IMR-90 (cell line): ENCODE measurements around the gene ENAH. TPM values are rescaled to one million over a fixed set of nuclear protein-coding genes. Genes with fewer than 3 reads are reported as not detected.

Source experiments
- ATAC-seq: fragments of 200-7000 bp; cut with Tn5 transposase; 2 replicates; pipeline ENCODE4 v1.9.1; 2020; ENCODE audit warnings: low read depth, mild to moderate bottlenecking, moderate library complexity
- BruUV-seq: library from RNA; stranded (reverse); fragments of 400-500 nt; replicated peaks from 2 replicates; lab custom pipeline; 2021; lab: Mats Ljungman, UMichigan
- CTCF ChIA-PET: fragments of 300-600 bp; formaldehyde crosslinking; extraction: SDS; loops from one replicate; lab custom pipeline; 2021; ENCODE audit warnings: antibody characterized with exemption; lab: Yijun Ruan, JAX
- POLR2A ChIA-PET: fragments of 300-600 bp; sonication (Branson Sonifier 250); formaldehyde crosslinking; loops from one replicate; lab custom pipeline; 2022; ENCODE audit warnings: antibody characterized with exemption; ENCODE audit not compliant: unreplicated experiment; lab: Charles Lee
- DNase-seq: peaks from one replicate; pipeline ENCODE4 v3.0.0; 2013
- H2AFZ ChIP-seq: replicated peaks from 2 replicates; pipeline ENCODE3; 2013; ENCODE audit warnings: low read length, mild to moderate bottlenecking; ENCODE audit not compliant: poor library complexity
- H2AK5ac ChIP-seq: 2 replicates; pipeline ENCODE4 v1.6.1; 2013; ENCODE audit warnings: low read depth, low read length, inconsistent platforms
- H2AK9ac ChIP-seq: replicated peaks from 2 replicates; pipeline ENCODE3; 2013; ENCODE audit warnings: mild to moderate bottlenecking, low read depth, low read length, moderate library complexity; ENCODE audit not compliant: poor library complexity
- H2BK120ac ChIP-seq: 2 replicates; pipeline ENCODE4 v1.6.1; 2013; ENCODE audit warnings: low read depth, low read length, inconsistent platforms
- H2BK15ac ChIP-seq: 3 replicates; pipeline ENCODE4 v1.6.1; 2013; ENCODE audit warnings: low read depth, low read length, inconsistent platforms
- H2BK20ac ChIP-seq: 2 replicates; pipeline ENCODE4 v1.6.1; 2013; ENCODE audit warnings: low read depth, mild to moderate bottlenecking, inconsistent platforms, low read length, moderate library complexity
- H2BK5ac ChIP-seq: 2 replicates; pipeline ENCODE4 v1.6.1; 2013; ENCODE audit warnings: mild to moderate bottlenecking, low read depth, low read length, inconsistent platforms; ENCODE audit not compliant: poor library complexity, severe bottlenecking
- H3K14ac ChIP-seq: replicated peaks from 2 replicates; pipeline ENCODE4 v1.6.1; 2013; ENCODE audit warnings: low read depth, low read length, inconsistent platforms
- H3K18ac ChIP-seq: 2 replicates; pipeline ENCODE4 v1.6.1; 2013; ENCODE audit warnings: low read depth, low read length, control low read depth
- H3K23ac ChIP-seq: 2 replicates; pipeline ENCODE4 v1.6.1; 2013; ENCODE audit warnings: low read depth, low read length, inconsistent platforms
- H3K27ac ChIP-seq: 2 replicates; pipeline ENCODE4 v1.5.1; 2013; ENCODE audit warnings: mild to moderate bottlenecking, control low read depth, low read length; ENCODE audit not compliant: insufficient read depth
- H3K27me3 ChIP-seq: 2 replicates; pipeline ENCODE4 v1.6.1; 2013; ENCODE audit warnings: low read length; ENCODE audit not compliant: control insufficient read depth, insufficient read depth
- H3K36me3 ChIP-seq: 2 replicates; pipeline ENCODE4 v1.6.1; 2013; ENCODE audit warnings: low read length, mixed read lengths; ENCODE audit not compliant: control insufficient read depth, insufficient read depth
- H3K4ac ChIP-seq: 2 replicates; pipeline ENCODE4 v1.6.1; 2013; ENCODE audit warnings: low read depth, low read length, inconsistent platforms
- H3K4me1 ChIP-seq: 2 replicates; pipeline ENCODE4 v1.6.1; 2013; ENCODE audit warnings: low read length, mixed read lengths; ENCODE audit not compliant: control insufficient read depth, insufficient read depth
- H3K4me2 ChIP-seq: 2 replicates; pipeline ENCODE4 v1.6.1; 2013; ENCODE audit warnings: low read depth, mild to moderate bottlenecking, control low read depth, low read length, moderate library complexity
- H3K4me3 ChIP-seq: 2 replicates; pipeline ENCODE4 v1.5.1; 2013; ENCODE audit warnings: low read depth, mild to moderate bottlenecking, control low read depth, low read length, moderate library complexity; ENCODE audit not compliant: insufficient read depth
- H3K56ac ChIP-seq: 2 replicates; pipeline ENCODE4 v1.6.1; 2013; ENCODE audit warnings: low read length, inconsistent platforms; ENCODE audit not compliant: insufficient read depth; ENCODE audit errors: extremely low read depth
- H3K79me1 ChIP-seq, 2 experiments: 2 replicates each; pipeline ENCODE4 v1.6.1; 2013; ENCODE audit warnings: low read length in 2 of 2, inconsistent platforms in 1 of 2, low read depth in 1 of 2
- H3K9ac ChIP-seq: 2 replicates; pipeline ENCODE4 v1.6.1; 2013; ENCODE audit warnings: low read depth, low read length, control low read depth
- H3K9me1 ChIP-seq: 2 replicates; pipeline ENCODE4 v1.6.1; 2013; ENCODE audit warnings: low read length, inconsistent platforms; ENCODE audit not compliant: insufficient read depth
- H3K9me3 ChIP-seq: 2 replicates; pipeline ENCODE4 v1.6.1; 2013; ENCODE audit warnings: low read length; ENCODE audit not compliant: control insufficient read depth, insufficient read depth
- H4K20me1 ChIP-seq: 2 replicates; pipeline ENCODE4 v1.6.1; 2013; ENCODE audit warnings: low read length, inconsistent platforms; ENCODE audit not compliant: insufficient read depth
- H4K5ac ChIP-seq: 2 replicates; pipeline ENCODE4 v1.6.1; 2013; ENCODE audit warnings: mild to moderate bottlenecking, low read depth, low read length, control low read depth
- H4K8ac ChIP-seq, 2 experiments: 2 replicates each; pipeline ENCODE4 v1.6.1; 2013; ENCODE audit warnings: low read depth in 2 of 2, low read length in 2 of 2, control low read depth in 1 of 2, inconsistent platforms in 1 of 2
- H4K91ac ChIP-seq: 2 replicates; pipeline ENCODE4 v1.6.1; 2013; ENCODE audit warnings: low read depth, low read length, inconsistent platforms; ENCODE audit not compliant: insufficient read depth
- CTCF ChIP-seq: conservative IDR thresholded peaks from 2 replicates; pipeline ENCODE4 v1.5.1; 2012; ENCODE audit warnings: mild to moderate bottlenecking, low read depth, low read length, improper control_type of control experiment
- MAFK ChIP-seq: IDR thresholded peaks from 2 replicates; pipeline ENCODE4 v1.6.1; 2012; ENCODE audit warnings: low read depth, low read length, improper control_type of control experiment
- MAZ ChIP-seq: IDR thresholded peaks from 2 replicates; pipeline ENCODE4 v1.6.1; 2012; ENCODE audit warnings: low read depth, mild to moderate bottlenecking, low read length, improper control_type of control experiment, moderate library complexity, borderline replicate concordance
- RFX5 ChIP-seq: IDR thresholded peaks from 2 replicates; pipeline ENCODE4 v1.8.0; 2012; ENCODE audit warnings: low read depth, mild to moderate bottlenecking, low read length, moderate library complexity
- WGBS, 2 experiments: methylation state at CpG; one replicate each; pipeline versions ENCODE4 v1.1.5 to v1.1.7; 2013; ENCODE audit warnings: missing lambda C conversion rate in 2 of 2; ENCODE audit not compliant: insufficient read length in 1 of 2; ENCODE audit errors: extremely low coverage in 2 of 2; 5-methylcytosine and 5-hydroxymethylcytosine counted together
- dilution Hi-C: fragments of 300-500 bp; cut with HindIII; formaldehyde crosslinking; loops from one replicate; pipeline ENCODE4 v1.14.3; 2018; ENCODE audit warnings: low sequenced_read_pairs; ENCODE audit not compliant: unreplicated experiment
- in situ Hi-C: fragments of 300-500 bp; cut with MboI; formaldehyde crosslinking; loops from 3 replicates; pipeline ENCODE4 v1.14.3; 2019; ENCODE audit warnings: low sequenced_read_pairs, inconsistent platforms, mixed read lengths
- intact Hi-C: fragments of 100-400 bp; cut with micrococcal nuclease; formaldehyde crosslinking; loops from 2 replicates; pipeline ENCODE4 v1.10.0; 2022
- polyA plus RNA-seq, 3 experiments: library from polyadenylated mRNA; depleted of rRNA; stranded (reverse); fragments of >200 nt; gene quantifications; 2 replicates each; pipeline ENCODE4 v1.2.3, GENCODE V29; 2012; ENCODE audit warnings: low replicate concordance in 1 of 3
- total RNA-seq: library from RNA; depleted of rRNA; stranded (reverse); fragments of >200 nt; gene quantifications from 2 replicates; pipeline ENCODE4 v1.2.3, GENCODE V29; 2012

ENAH gene
- total and polyA plus RNA-seq, 2 of the 4 experiments (the other 2 are of a cell fraction), result 61.3 to 86.9 TPM

GRCh38 chr1:225693085-225693696 is 40.3 kb upstream of the ENAH start:
- Histone ChIP-seq H4K5ac (no peak overlapping the region), H3K9ac (no peak overlapping the region), H4K20me1 (no peaks in the 10 kb centered on the region), H2AK9ac (no peak overlapping the region), H2BK5ac (no peak overlapping the region), H3K14ac (no peak overlapping the region), H2AK5ac (no peak overlapping the region; the same call in 1 of the 2 replicates), H3K56ac (no peak overlapping the region), H3K23ac (no peak overlapping the region), H3K18ac (no peak overlapping the region), H2BK20ac (no peak overlapping the region), H3K79me1 (no peaks in the 10 kb centered on the region), H2BK15ac (no peak overlapping the region; the same call in 2 of the 3 replicates), H3K9me3 (no peaks in the 10 kb centered on the region), H3K4ac (no peak overlapping the region; the same call in 1 of the 2 replicates), H3K27ac (no peak overlapping the region), H3K4me2 (no peak overlapping the region), H3K4me3 (no peak overlapping the region), H4K91ac (no peak overlapping the region), H4K8ac (no peak overlapping the region), H3K4me1 (peaks cover 13% of the 10 kb centered on the region), H3K27me3 (no peaks in the 10 kb centered on the region; the same call in 1 of the 2 replicates), H3K9me1 (peaks cover 5% of the 10 kb centered on the region; the same call in 1 of the 2 replicates), H2BK120ac (no peak overlapping the region), H2AFZ (no peak overlapping the region), H3K36me3 (no peaks in the 10 kb centered on the region)
- TF ChIP-seq MAFK, result peak; percentile 83
- TF ChIP-seq MAZ, result no peak
- no peak for TF ChIP-seq RFX5
- TF ChIP-seq CTCF, result no peak
- 96% methylated on average over 4 of the region's 6 CpGs; no CpG with 5 or more reads in 1 of the 2 experiments for WGBS, 2 experiments
- in situ Hi-C loops, result loop anchor here (5.0 kb wide), 1 partner anchor 49 kb away; no protein-coding TSS in a partner anchor
- ChIA-PET POLR2A (no interaction called here), CTCF (no interaction called here)
- BruUV-seq, result no TSS peak
- dilution Hi-C loops, result no loop called here
- intact Hi-C loops, result no loop called here
- DNase-seq, result no peak
- ATAC-seq, result no peak
